Stimulated activated CD4-positive, alpha-beta T cell treated with anti-CD3 and anti-CD28 coated beads, Interleukin-4, amount 100 ng/mL, for 48 hours (primary cell): Measurements from ENCODE around the gene EVI5L.
"Not testable (repeated sequence)": the region's sequence is repeated elsewhere in the genome, so short reads cannot be mapped to it uniquely, and the experiment has no call there.

Experiments used
- DNase-seq, 2 donors: peaks; one replicate each; pipeline ENCODE4 v3.0.0-alpha.2; 2020; ENCODE audit warnings: low read depth in 2 of 2

The EVI5L gene

GRCh38 chr19:7829561-7830271, at the start of gene EVI5L:
Gene EVI5L, plus strand, starts transcription at chr19:7830218. Its CDS starts 16,325 bp downstream, at chr19:7846543.
- peak; percentile 99 for DNase-seq

DNA sequence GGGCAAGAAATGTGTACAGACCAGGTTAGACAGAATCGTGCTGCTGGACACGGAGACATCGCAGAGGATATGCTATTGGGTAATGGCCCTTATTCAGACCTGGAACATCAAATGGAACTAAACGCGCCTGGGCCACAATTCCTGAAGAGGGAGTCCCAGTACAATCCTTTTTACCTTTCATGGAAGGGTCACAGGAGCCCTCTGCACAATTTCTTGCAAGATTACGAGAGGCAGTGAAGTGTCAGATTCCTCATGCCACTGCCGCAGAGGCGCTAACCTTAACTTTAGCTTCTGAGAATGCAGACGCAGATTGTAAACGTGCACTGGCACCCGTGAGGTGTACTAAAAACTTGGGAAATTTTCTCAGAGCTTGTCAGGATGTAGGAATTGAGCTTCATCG, 48.9 kb upstream of the EVI5L start:
- no peak for DNase-seq

- DNase-seq, result no peak
Observed at GRCh38 chr19:7783991-7784423, 46.0 kb upstream of the EVI5L start.

DNA sequence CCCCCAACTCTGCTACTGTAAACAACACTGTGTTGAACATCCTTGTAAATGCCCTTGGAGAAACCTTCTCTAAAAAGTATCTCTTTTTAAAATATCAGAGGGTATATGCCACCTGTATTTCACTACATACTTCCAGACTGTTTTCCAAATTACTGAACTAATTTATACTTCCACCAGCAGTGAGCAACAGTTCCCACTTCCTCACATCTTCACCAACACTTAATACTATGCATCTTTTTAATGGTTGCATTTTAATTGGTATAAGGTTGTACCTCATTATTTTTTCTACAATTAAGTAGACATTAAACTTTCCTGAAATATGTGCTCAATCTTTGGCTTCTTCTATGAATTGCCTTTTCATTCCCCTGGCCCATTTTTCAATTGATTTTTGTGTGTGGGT, 45.2 kb upstream of the EVI5L start:
- DNase-seq, result no peak

DNA sequence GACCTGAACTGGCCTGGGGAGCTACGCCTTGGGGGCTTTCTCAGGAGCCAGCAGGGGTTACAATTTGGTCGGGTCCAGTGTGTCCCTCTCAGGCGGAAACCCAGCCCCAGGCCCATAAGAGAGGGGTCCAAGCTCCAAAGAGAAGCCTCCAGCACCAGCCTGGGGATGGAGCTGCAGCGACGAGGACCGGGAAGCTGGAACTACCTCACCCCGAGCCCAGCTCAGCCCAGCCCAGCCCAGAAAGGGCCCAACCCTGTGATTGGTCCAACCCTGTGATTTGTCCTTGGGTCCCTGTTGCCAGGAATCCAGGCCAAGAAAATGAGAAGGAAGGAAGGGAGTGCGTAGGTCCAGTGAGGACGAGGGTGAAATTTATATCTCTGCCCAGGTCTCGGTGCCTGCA, 42.9 kb upstream of the EVI5L start:
- DNase-seq, result no peak

GRCh38 chr19:7787602-7788177, 42.3 kb upstream of the EVI5L start:
- no peak for DNase-seq

DNA sequence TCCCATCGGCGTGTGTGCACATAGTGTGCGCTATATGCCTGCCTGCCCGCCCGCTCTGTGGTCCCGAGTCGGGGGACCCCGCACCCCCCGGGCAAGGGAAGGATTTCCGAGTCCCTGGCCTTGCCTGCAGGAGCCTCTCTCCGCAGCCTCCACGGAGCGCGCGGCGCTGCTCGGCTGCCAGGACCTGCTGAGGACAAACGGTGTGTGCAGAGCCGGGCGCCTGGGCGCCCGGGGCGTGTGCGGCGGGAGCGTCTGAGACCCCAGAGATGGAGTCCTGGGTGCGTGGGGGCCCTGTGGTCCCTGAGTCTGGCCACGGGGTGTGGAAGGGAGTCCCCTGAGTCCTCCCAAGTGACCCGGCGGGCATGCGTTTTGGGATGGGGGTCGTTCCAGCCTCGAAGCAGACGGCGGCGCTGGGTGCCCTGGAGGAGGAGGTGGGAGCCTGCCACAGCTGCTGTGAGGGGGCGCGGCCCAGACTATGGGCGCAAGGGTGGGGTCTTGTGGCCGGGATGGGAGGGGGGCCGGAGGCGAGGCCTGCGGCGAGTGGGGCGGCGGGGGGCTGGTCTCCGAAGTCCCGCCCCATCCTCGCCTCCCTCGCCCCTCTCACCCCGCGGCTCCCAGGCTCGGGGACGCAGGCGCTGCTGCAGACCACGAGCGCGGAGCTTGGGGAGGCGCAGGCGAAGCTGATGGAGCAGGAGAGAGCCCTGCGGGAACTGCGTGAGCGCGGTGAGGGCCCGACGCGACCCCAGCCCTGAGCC, 41.7 kb upstream of the EVI5L start:
- DNase-seq, result no peak

- DNase-seq, result no peak
Observed at GRCh38 chr19:7788933-7789323, 41.1 kb upstream of the EVI5L start.

- no peak for DNase-seq
Observed at GRCh38 chr19:7789447-7789846, 40.6 kb upstream of the EVI5L start.

- no peak for DNase-seq
Observed at GRCh38 chr19:7790416-7790815, 39.6 kb upstream of the EVI5L start.

DNA sequence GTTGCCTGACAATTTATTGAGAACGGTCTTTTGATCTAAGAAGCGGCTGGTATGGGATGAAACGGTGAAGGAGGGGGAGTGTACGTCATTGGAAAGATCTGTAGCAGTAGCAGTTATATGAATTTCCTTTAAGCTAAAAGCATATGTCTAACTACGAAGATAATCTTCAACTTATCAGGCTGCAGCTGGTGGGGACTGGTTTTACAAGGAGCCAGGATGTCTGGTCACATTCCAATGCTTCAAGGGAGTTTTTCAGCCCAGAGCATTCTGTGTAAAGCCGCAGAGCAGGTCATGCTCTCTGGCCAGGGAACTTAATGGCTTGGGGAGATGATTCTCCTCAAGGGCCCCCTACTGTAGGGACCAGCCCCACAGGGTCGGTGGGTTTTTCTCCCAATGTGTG, 37.7 kb upstream of the EVI5L start:
- no peak for DNase-seq

- DNase-seq, result not testable (repeated sequence)
Observed at GRCh38 chr19:7792701-7793100, 37.3 kb upstream of the EVI5L start.

- DNase-seq, result no peak
Observed at GRCh38 chr19:7793493-7793892, 36.5 kb upstream of the EVI5L start.

DNA sequence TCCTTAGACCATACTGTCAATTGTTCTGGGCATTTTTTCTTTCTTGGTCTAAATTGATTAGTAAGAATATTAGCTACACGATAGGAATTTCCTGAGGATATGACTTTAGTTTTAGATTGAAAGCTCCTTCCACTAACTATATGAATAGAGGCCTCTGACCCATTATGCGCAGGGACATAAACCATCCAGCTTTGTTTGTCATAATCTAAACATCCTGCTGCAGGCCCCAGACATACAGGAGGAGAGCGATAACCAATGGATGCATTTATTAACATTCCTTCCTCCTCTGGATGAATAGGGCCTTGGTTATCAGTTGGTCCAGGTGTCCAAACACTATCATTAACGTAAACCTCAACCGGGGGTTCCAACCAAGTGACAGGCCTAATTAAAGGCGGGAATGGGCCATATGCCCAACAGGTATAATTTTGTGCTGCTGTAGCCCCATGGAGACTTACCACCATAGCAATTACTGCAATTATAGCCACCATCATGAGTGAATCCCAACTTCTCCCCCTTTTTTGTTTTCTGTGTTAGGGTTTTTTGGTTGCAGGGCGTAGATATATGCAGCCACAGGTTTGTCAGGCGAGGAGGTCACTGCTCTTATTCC, 34.4 kb upstream of the EVI5L start:
- no peak for DNase-seq

GRCh38 chr19:7799640-7800355, 30.2 kb upstream of the EVI5L start:
- peak; percentile 44 to 49 for DNase-seq

- DNase-seq, result no peak
Observed at GRCh38 chr19:7801020-7801570, 28.9 kb upstream of the EVI5L start.

DNA sequence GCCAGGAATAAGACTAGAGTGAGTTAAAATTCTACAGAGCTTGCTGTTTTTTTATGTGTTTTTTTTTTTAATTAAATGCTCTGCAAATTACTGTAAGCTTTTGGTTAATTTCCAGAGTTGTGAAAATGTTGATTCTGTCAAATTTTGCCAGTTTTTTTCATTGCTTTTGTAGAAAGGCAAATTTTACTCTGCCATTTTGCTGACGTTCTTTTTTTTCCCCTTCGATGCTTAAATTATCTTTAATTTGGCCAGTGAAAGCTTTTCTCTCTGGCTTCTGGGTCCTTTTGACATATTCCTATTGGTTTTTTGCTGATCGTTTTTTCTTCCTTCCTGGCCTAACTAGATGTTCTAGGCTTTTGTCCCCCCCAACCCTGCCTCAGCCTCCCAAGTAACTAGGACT, 23.8 kb upstream of the EVI5L start:
- DNase-seq, result no peak

- DNase-seq, result no peak
Observed at GRCh38 chr19:7806876-7807275, 23.1 kb upstream of the EVI5L start.

DNA sequence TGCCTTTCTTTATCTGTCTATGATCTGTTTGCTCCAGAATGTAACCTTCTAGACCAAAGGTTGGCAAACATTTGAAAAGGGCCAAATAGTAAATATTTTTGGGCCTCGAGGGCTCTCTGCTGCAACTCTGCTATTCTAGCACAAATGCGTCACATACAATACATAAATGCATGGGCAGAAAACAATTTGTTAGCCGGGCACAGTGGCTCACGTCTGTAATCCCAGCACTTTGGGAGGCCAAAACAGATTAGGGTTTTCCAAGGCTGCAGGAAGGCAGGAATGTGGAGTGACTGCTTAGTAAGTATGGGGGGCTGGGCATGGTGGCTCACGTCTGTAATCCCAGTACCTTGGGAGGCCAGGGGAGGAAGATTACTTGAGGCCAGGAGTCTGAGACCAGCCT, 21.9 kb upstream of the EVI5L start:
- no peak for DNase-seq

DNA sequence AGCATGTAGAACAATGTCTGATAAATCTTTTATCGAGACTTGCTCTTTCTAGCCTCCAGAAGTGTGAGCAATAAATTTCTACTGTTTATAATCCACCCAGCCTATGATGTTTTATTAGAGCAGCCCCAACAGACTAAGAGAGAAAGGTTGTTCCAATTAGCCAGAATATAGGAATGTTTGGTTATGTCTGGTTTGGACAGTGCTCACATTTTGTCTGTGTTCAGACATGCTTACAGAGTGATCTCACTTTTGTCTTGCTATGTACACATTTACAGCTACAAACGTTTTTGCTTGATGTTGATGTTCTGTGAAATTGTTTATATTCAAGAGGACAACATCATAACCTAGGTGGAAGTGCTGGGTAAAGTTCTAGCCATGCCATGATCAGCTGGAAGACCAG, 18.0 kb upstream of the EVI5L start:
- no peak for DNase-seq

DNA sequence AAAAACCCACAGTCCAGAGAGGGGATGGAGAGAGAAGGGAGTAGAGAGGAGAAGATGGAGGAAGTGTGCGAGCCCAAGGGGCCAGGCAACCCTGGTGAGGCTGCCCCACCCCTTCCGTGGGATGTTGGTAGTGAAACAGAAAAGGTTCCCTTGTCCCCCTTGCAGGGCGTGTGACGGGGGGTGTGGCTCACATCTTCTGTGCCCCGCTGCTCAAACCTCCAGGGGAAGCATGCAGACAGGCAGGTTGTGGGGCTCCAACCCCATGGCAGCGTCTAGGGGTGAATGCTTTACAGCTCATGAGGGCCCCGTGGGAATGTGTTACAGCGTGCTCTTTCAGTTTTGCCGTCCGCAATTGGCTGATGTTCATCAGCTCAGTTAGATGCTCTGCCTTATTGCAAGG, 14.7 kb upstream of the EVI5L start:
- no peak for DNase-seq

GRCh38 chr19:7816040-7816439, 14.0 kb upstream of the EVI5L start:
- DNase-seq, result not testable (repeated sequence)
